Measurements from ENCODE around the gene MEGF6. TPM values are rescaled to one million over a fixed set of nuclear protein-coding genes. Genes with fewer than 3 reads are reported as not detected.
A peak's percentile ranks its signal among the peaks of the same experiment; 100 is the strongest.

The MEGF6 gene
- total RNA-seq, 1 experiment from 2014 or later, result 21.3 TPM

DNA sequence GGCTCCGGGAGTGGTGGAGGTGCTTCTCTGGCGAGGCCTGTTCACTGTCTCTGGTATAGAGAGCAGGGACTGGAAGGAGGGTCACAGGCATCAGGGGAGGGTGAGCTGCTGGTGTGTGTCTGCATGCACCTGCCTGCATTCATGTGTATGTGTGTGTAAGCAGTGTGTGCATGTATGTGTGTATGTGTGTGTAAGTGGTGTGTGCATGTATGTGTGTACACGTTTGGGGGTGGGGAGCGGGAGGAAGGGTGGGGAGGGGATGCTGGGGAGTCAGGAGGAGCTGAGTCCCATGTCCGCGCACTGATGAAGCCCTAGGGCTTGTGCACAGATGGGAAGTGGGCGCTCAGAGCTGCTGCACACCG, 107.8 kb downstream of the MEGF6 start:
- TF ChIP-seq, protein P1, sequence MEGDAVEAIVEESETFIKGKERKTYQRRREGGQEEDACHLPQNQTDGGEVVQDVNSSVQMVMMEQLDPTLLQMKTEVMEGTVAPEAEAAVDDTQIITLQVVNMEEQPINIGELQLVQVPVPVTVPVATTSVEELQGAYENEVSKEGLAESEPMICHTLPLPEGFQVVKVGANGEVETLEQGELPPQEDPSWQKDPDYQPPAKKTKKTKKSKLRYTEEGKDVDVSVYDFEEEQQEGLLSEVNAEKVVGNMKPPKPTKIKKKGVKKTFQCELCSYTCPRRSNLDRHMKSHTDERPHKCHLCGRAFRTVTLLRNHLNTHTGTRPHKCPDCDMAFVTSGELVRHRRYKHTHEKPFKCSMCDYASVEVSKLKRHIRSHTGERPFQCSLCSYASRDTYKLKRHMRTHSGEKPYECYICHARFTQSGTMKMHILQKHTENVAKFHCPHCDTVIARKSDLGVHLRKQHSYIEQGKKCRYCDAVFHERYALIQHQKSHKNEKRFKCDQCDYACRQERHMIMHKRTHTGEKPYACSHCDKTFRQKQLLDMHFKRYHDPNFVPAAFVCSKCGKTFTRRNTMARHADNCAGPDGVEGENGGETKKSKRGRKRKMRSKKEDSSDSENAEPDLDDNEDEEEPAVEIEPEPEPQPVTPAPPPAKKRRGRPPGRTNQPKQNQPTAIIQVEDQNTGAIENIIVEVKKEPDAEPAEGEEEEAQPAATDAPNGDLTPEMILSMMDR (conservative IDR thresholded peaks at IDR 0.05), result no peak
- no peaks in the 10 kb centered on the region; a peak in 2 of 7 replicates for H3K36me3 Mint-ChIP-seq (ENCODE audit: insufficient read depth in 1 of 3, low read depth in 3 of 3)

More for the DNA sequence above, 107.8 kb downstream of the MEGF6 start:
- no peak overlapping the region for H3K4me2 ChIP-seq (ENCODE audit: insufficient read depth, insufficient read length, low read length)
- no peaks in the 10 kb centered on the region for H4K20me1 ChIP-seq (ENCODE audit: control insufficient read depth, insufficient read depth, insufficient read length)
- no peaks in the 10 kb centered on the region for H3K79me1 ChIP-seq (ENCODE audit: insufficient read depth, low read depth, low read length, poor library complexity, severe bottlenecking)
- no peak overlapping the region for H4K91ac ChIP-seq (ENCODE audit: insufficient read length, low read depth, low read length)
- H3K27ac Mint-ChIP-seq, result 0 out of 7 replicates have a peak overlapping the region, but pooled peaks of 1 of the 3 experiments have one; percentile 62
- H2AFZ ChIP-seq (ENCODE audit: low read length), result no peak overlapping the region
- no peak overlapping the region for H2BK20ac ChIP-seq (ENCODE audit: low read depth, low read length, poor library complexity, severe bottlenecking)
- no peaks in the 10 kb centered on the region for H3K9me3 Mint-ChIP-seq
- H3K27me3 Mint-ChIP-seq (ENCODE audit: low read depth), result no peaks in the 10 kb centered on the region
- no peak for DNase-seq
- no peak overlapping the region for H2BK15ac ChIP-seq (ENCODE audit: low read depth, low read length)
- H2AK5ac ChIP-seq (ENCODE audit: insufficient read length, low read length), result no peak overlapping the region
- H3K23me2 ChIP-seq (ENCODE audit: insufficient read length, low read depth, low read length, poor library complexity, severe bottlenecking), result no peaks in the 10 kb centered on the region
- H3K56ac ChIP-seq (ENCODE audit: insufficient read length, low read depth, low read length), result no peak overlapping the region
- H3K14ac ChIP-seq (ENCODE audit: insufficient read depth, low read length), result no peak overlapping the region
- H3K9ac ChIP-seq (ENCODE audit: extremely low read depth, insufficient read length, low read length), result no peak overlapping the region
- no peak overlapping the region for H3K4ac ChIP-seq (ENCODE audit: low read depth, low read length)
- H3K18ac ChIP-seq (ENCODE audit: insufficient read length, low read depth, low read length), result no peak overlapping the region
- H3K23ac ChIP-seq (ENCODE audit: insufficient read length, low read depth, low read length), result no peak overlapping the region
- no peaks in the 10 kb centered on the region for H3K4me1 Mint-ChIP-seq
- no peak overlapping the region for H3K27ac ChIP-seq (ENCODE audit: insufficient read length, low read depth, low read length)
- H3K27me3 ChIP-seq (ENCODE audit: insufficient read depth, low read length), result no peaks in the 10 kb centered on the region
- H3K4me3 Mint-ChIP-seq, result no peak overlapping the region
- H3T11ph ChIP-seq (ENCODE audit: low read length), result no peak overlapping the region
- no peak overlapping the region for H4K8ac ChIP-seq (replicated peaks; ENCODE audit: insufficient read length, low read depth, low read length)
- no peaks in the 10 kb centered on the region for H3K9me3 ChIP-seq (ENCODE audit: control insufficient read depth, low read depth, low read length)
- no peak overlapping the region for H2BK12ac ChIP-seq (ENCODE audit: insufficient read length, low read depth, low read length)
- H3K79me2 ChIP-seq (ENCODE audit: insufficient read depth, low read length), result no peaks in the 10 kb centered on the region
- H4K5ac ChIP-seq (ENCODE audit: insufficient read length, low read depth, low read length), result no peak overlapping the region
- H2BK5ac ChIP-seq (ENCODE audit: insufficient read length, low read length), result no peak overlapping the region
- WGBS (ENCODE audit: extremely low coverage, insufficient read length, low lambda C conversion rate), result no CpG with 5 or more reads among the region's 8 CpGs
- no peak overlapping the region for H2BK120ac ChIP-seq (ENCODE audit: low read depth, low read length, poor library complexity, severe bottlenecking)
- no peaks in the 10 kb centered on the region for H3K4me1 ChIP-seq (ENCODE audit: insufficient read depth, low read length)
